PC-9 (cell line): ENCODE data around the gene TTC7B. TPM values are rescaled to one million over a fixed set of nuclear protein-coding genes. Genes with fewer than 3 reads are reported as not detected.

Source experiments
- BruUV-seq: library from RNA; stranded (reverse); fragments of 400-500 nt; replicated peaks from 2 replicates; lab custom pipeline; 2021; lab: Mats Ljungman, UMichigan
- CTCF ChIA-PET: fragments of 300-600 bp; sonication (Branson Sonifier 250); formaldehyde crosslinking; loops from one replicate; lab custom pipeline; 2022; ENCODE audit warnings: antibody characterized with exemption; lab: Charles Lee
- POLR2A ChIA-PET: fragments of 300-600 bp; sonication (Branson Sonifier 250); formaldehyde crosslinking; loops from one replicate; lab custom pipeline; 2022; ENCODE audit warnings: antibody characterized with exemption; ENCODE audit not compliant: unreplicated experiment; lab: Charles Lee
- DNase-seq, 2 experiments: peaks; one replicate each; pipeline versions ENCODE4 v3.0.0 to v3.0.0-alpha.2; 2015 to 2022; ENCODE audit warnings: mixed read lengths in 1 of 2
- H2AFZ ChIP-seq: fragments of 200-600 bp; sonication (generic); 2 replicates; pipeline ENCODE4 v1.8.1; 2017; ENCODE audit warnings: antibody characterized with exemption
- H3F3A ChIP-seq: fragments of 200-600 bp; sonication (generic); 2 replicates; pipeline ENCODE4 v1.8.1; 2017; ENCODE audit warnings: antibody characterized with exemption, mild to moderate bottlenecking, low read depth; ENCODE audit not compliant: insufficient read depth
- H3K27ac ChIP-seq: fragments of 200-600 bp; sonication (generic); 2 replicates; pipeline ENCODE4 v1.6.1; 2016; ENCODE audit warnings: mixed run types
- H3K27me3 ChIP-seq: fragments of 200-600 bp; sonication (generic); 2 replicates; pipeline ENCODE4 v1.6.1; 2016; ENCODE audit warnings: low read depth, mixed run types; ENCODE audit not compliant: insufficient read depth
- H3K36me3 ChIP-seq: fragments of 200-600 bp; sonication (generic); 2 replicates; pipeline ENCODE4 v1.6.1; 2016; ENCODE audit warnings: low read depth, mixed run types
- H3K4me1 ChIP-seq: fragments of 200-600 bp; sonication (generic); replicated peaks from 2 replicates; pipeline ENCODE4 v1.6.1; 2016; ENCODE audit warnings: mixed run types; ENCODE audit not compliant: insufficient read depth
- H3K4me2 ChIP-seq: fragments of 200-600 bp; sonication (generic); 2 replicates; pipeline ENCODE4 v1.6.1; 2017; ENCODE audit warnings: mixed run types
- H3K4me3 ChIP-seq: fragments of 200-600 bp; sonication (generic); 2 replicates; pipeline ENCODE4 v1.6.1; 2016; ENCODE audit warnings: mixed run types
- H3K79me2 ChIP-seq: fragments of 200-600 bp; sonication (generic); 2 replicates; pipeline ENCODE4 v1.6.1; 2017; ENCODE audit warnings: low read depth, mixed run types
- H3K9me2 ChIP-seq: fragments of 200-600 bp; sonication (generic); 2 replicates; pipeline ENCODE4 v1.8.1; 2017; ENCODE audit warnings: mild to moderate bottlenecking; ENCODE audit not compliant: insufficient read depth
- H3K9me3 ChIP-seq: fragments of 200-600 bp; sonication (generic); 2 replicates; pipeline ENCODE4 v1.8.1; 2016; ENCODE audit warnings: low read depth; ENCODE audit not compliant: insufficient read depth
- H4K20me1 ChIP-seq: fragments of 200-600 bp; sonication (generic); 2 replicates; pipeline ENCODE4 v1.8.1; 2017; ENCODE audit not compliant: insufficient read depth
- CTCF ChIP-seq: fragments of 200-600 bp; sonication (generic); conservative IDR thresholded peaks from 2 replicates; pipeline ENCODE4 v1.6.1; 2017; ENCODE audit warnings: mixed run types, antibody characterized with exemption, mild to moderate bottlenecking, moderate library complexity
- EZH2 ChIP-seq: fragments of 200-600 bp; sonication (generic); IDR thresholded peaks from 2 replicates; pipeline ENCODE4 v1.8.0; 2017; ENCODE audit warnings: antibody characterized with exemption, low read depth
- intact Hi-C: fragments of 100-400 bp; cut with micrococcal nuclease; formaldehyde crosslinking; loops from one replicate; pipeline ENCODE4 v1.10.0; 2022; ENCODE audit not compliant: unreplicated experiment
- total RNA-seq: library from RNA; stranded (reverse); gene quantifications from 2 replicates; pipeline ENCODE4 v1.2.3, GENCODE V29; 2021

TTC7B gene
- total RNA-seq, 1 experiment from 2014 or later: 6.8 TPM

GRCh38 chr14:90807060-90807459 is 9.2 kb downstream of the TTC7B start:
- H3K27me3 ChIP-seq: no peaks in the 10 kb centered on the region
- H3K4me2 ChIP-seq: no peak overlapping the region
- H3K27ac ChIP-seq: no peak overlapping the region
- H3F3A ChIP-seq: no peaks in the 10 kb centered on the region
- no TSS peak for BruUV-seq
- H3K4me3 ChIP-seq: no peak overlapping the region
- H3K9me2 ChIP-seq: no peaks in the 10 kb centered on the region
- ChIA-PET CTCF (no interaction called here), POLR2A (no interaction called here)
- intact Hi-C loops: no loop called here
- no peaks in the 10 kb centered on the region for H3K36me3 ChIP-seq
- DNase-seq: no peak
- no peaks in the 10 kb centered on the region for H3K9me3 ChIP-seq
- H4K20me1 ChIP-seq: no peaks in the 10 kb centered on the region
- no peak overlapping the region for H2AFZ ChIP-seq
- TF ChIP-seq EZH2 (no peak), CTCF (no peak)
- no peaks in the 10 kb centered on the region for H3K79me2 ChIP-seq
- H3K4me1 ChIP-seq: no peaks in the 10 kb centered on the region

DNA sequence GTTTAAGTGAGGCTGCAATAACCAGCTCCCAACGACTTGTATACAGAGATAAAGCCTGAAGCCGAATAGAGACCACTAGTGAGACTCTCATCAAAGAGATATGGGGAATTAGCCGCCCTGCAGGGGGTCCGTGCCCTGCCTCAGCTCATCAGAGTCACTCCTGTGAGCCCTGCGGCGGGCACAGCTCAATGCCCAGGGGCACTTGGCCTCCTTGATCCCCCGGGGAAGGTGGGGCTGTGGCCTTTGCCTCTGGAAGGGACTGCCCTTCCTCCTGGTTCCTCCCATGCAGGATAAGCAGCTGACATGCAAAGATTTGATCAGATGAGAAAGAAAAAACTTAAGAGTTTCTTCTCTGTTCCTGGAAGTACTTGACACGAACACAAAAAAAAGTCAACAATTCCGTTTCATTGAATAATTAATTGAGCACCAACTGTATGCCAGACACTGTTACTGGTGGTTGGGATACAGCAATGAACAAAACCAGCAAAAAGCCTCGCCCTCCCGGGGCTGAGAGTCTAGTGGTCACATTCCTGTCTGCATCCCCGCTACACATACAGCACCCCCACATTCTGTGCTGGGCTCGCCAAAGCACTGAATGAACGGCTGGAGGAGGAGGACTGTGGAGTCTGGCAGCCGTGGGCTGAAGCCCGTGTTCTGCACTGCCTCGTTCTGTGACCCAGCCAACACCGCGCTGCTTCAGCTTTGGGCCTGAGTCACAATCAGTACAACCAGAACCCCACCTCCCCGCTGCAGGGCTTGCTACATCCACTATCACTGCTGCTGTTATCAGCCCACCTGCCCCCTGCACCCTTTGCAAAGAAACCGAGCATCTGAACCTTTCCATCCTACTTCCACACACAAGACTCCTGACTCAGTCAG is 10.3 kb downstream of the TTC7B start:
- BruUV-seq: no TSS peak
- intact Hi-C loops: no loop called here
- no peaks in the 10 kb centered on the region for H3K9me3 ChIP-seq
- no peak overlapping the region for H3K4me3 ChIP-seq
- no peaks in the 10 kb centered on the region for H4K20me1 ChIP-seq
- POLR2A ChIA-PET: no interaction called here
- CTCF ChIA-PET: no interaction called here
- H3F3A ChIP-seq: no peaks in the 10 kb centered on the region
- no peaks in the 10 kb centered on the region for H3K27me3 ChIP-seq
- H2AFZ ChIP-seq: no peak overlapping the region
- H3K4me2 ChIP-seq: no peak overlapping the region
- no peaks in the 10 kb centered on the region for H3K9me2 ChIP-seq
- no peaks in the 10 kb centered on the region for H3K4me1 ChIP-seq
- TF ChIP-seq CTCF (no peak), EZH2 (no peak)
- H3K27ac ChIP-seq: no peak overlapping the region
- no peaks in the 10 kb centered on the region for H3K79me2 ChIP-seq
- no peak for DNase-seq
- H3K36me3 ChIP-seq: no peaks in the 10 kb centered on the region

GRCh38 chr14:90805084-90805391 is 11.2 kb downstream of the TTC7B start:
- H3K27me3 ChIP-seq: no peaks in the 10 kb centered on the region
- H3K79me2 ChIP-seq: no peaks in the 10 kb centered on the region
- no peaks in the 10 kb centered on the region for H3K4me1 ChIP-seq
- no peaks in the 10 kb centered on the region for H3K9me3 ChIP-seq
- no TSS peak for BruUV-seq
- no peak overlapping the region for H3K4me3 ChIP-seq
- H2AFZ ChIP-seq: no peak overlapping the region
- intact Hi-C loops: no loop called here
- H4K20me1 ChIP-seq: no peaks in the 10 kb centered on the region
- CTCF ChIA-PET: no interaction called here
- no peaks in the 10 kb centered on the region for H3K36me3 ChIP-seq
- H3K4me2 ChIP-seq: no peak overlapping the region
- H3K27ac ChIP-seq: no peak overlapping the region
- POLR2A ChIA-PET: no interaction called here
- H3F3A ChIP-seq: no peaks in the 10 kb centered on the region
- no peak for DNase-seq
- TF ChIP-seq CTCF (no peak), EZH2 (no peak)
- H3K9me2 ChIP-seq: no peaks in the 10 kb centered on the region
